ENCODE measurements around the gene MAPK14. TPM values are rescaled to one million over a fixed set of nuclear protein-coding genes. Genes with fewer than 3 reads are reported as not detected.
A peak's percentile ranks its signal among the peaks of the same experiment; 100 is the strongest.

The MAPK14 gene
- total and polyA plus RNA-seq, 9 of the 15 experiments (the other 6 are each of a cell fraction or from before 2014, with no cell fraction given), result 8.8 to 62.7 (median 35.5) TPM

- Histone ChIP-seq H3K27me3 (ENCODE audit: control insufficient read depth in 2 of 2, insufficient read depth in 2 of 2, low read length in 2 of 2) (no peaks in the 10 kb centered on the region), H3K79me2 (ENCODE audit: control insufficient read depth, insufficient read depth, low read length) (no peaks in the 10 kb centered on the region; the same call in 2 of the 3 replicates), H3K4me2 (ENCODE audit: insufficient read depth, low read length) (no peak overlapping the region), H3K36me3 (ENCODE audit: control insufficient read depth, insufficient read depth, low read length) (peaks cover 63% of the 10 kb centered on the region), H2AFZ (ENCODE audit: low read depth, low read length) (no peak overlapping the region), H3K9me3 (replicated peaks; ENCODE audit: control insufficient read depth, insufficient read depth, low read depth, low read length) (no peaks in the 10 kb centered on the region), H3K4me1 (replicated peaks in 1 of 2; ENCODE audit: control insufficient read depth in 2 of 2, insufficient read depth in 2 of 2, low read length in 2 of 2) (peaks cover 4 to 13% of the 10 kb centered on the region in 2 experiments; a peak in 3 of 5 replicates), H3K9me1 (ENCODE audit: control insufficient read depth, insufficient read depth, low read length) (no peaks in the 10 kb centered on the region), H4K20me1 (replicated peaks; ENCODE audit: control insufficient read depth, insufficient read depth, low read length) (no peaks in the 10 kb centered on the region), H3K4me3 (no peak overlapping the region), H3K27ac (ENCODE audit: extremely low read depth, low read depth, low read length) (no peak overlapping the region), H3K9ac (ENCODE audit: insufficient read depth in 1 of 2, low read depth in 2 of 2, low read length in 2 of 2) (no peak overlapping the region)
- peak; percentile 96 for ATAC-seq
- FAIRE-seq, result peak; percentile 82
- CTCF ChIA-PET (ENCODE audit: low intra/inter-chr PET ratio), result no interaction called here
- peak; percentile 46 to 56 (median 52) for DNase-seq (ENCODE audit: extremely low read depth in 1 of 4, low spot score in 3 of 4)
- 25% methylated on average over 3 of the region's 3 CpGs for WGBS (ENCODE audit: insufficient coverage, low coverage, missing lambda C conversion rate)
- BruUV-seq (replicated peaks), result no TSS peak
- POLR2A ChIA-PET, result no interaction called here
- in situ Hi-C loops (cut with MboI) (no loop called here), intact Hi-C loops (cut with micrococcal nuclease) (loop anchor here (5.0 kb wide), 1 partner anchor 48 kb away; the partner anchor contains the start of gene MAPK14)
- TF ChIP-seq CEBPZ (IDR thresholded peaks at IDR 0.05; ENCODE audit: borderline replicate concordance, low read depth, low read length) (no peak), SIX5 (IDR thresholded peaks at IDR 0.05; ENCODE audit: borderline replicate concordance in 1 of 2, insufficient read depth in 1 of 2, low read depth in 1 of 2, low read length in 2 of 2) (no peak), ATF3 (IDR thresholded peaks at IDR 0.05) (peak; percentile 69), ATF3 (CRISPR knock-in tag; conservative IDR thresholded peaks at IDR 0.05) (no peak), CEBPB (tag; IDR thresholded peaks at IDR 0.05) (peak; percentile 66), MEIS2 (IDR thresholded peaks at IDR 0.05; ENCODE audit: partially characterized antibody) (peak; percentile 11), NCOA6 (IDR thresholded peaks at IDR 0.05) (no peak), CREM (IDR thresholded peaks at IDR 0.05; ENCODE audit: low read depth) (peak; percentile 51; the same call in 1 of the 2 replicates), MTA3 (IDR thresholded peaks at IDR 0.05; ENCODE audit: borderline replicate concordance) (0 out of 2 replicates have a peak, but pooled peaks have one; percentile 13), SMAD3 (CRISPR knock-in tag; conservative IDR thresholded peaks at IDR 0.05) (no peak), SOX6 (IDR thresholded peaks at IDR 0.05) (no peak)
- TF ChIP-seq, protein P1, sequence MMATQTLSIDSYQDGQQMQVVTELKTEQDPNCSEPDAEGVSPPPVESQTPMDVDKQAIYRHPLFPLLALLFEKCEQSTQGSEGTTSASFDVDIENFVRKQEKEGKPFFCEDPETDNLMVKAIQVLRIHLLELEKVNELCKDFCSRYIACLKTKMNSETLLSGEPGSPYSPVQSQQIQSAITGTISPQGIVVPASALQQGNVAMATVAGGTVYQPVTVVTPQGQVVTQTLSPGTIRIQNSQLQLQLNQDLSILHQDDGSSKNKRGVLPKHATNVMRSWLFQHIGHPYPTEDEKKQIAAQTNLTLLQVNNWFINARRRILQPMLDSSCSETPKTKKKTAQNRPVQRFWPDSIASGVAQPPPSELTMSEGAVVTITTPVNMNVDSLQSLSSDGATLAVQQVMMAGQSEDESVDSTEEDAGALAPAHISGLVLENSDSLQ (IDR thresholded peaks at IDR 0.05), result peak; percentile 64
- TF ChIP-seq, protein P2, sequence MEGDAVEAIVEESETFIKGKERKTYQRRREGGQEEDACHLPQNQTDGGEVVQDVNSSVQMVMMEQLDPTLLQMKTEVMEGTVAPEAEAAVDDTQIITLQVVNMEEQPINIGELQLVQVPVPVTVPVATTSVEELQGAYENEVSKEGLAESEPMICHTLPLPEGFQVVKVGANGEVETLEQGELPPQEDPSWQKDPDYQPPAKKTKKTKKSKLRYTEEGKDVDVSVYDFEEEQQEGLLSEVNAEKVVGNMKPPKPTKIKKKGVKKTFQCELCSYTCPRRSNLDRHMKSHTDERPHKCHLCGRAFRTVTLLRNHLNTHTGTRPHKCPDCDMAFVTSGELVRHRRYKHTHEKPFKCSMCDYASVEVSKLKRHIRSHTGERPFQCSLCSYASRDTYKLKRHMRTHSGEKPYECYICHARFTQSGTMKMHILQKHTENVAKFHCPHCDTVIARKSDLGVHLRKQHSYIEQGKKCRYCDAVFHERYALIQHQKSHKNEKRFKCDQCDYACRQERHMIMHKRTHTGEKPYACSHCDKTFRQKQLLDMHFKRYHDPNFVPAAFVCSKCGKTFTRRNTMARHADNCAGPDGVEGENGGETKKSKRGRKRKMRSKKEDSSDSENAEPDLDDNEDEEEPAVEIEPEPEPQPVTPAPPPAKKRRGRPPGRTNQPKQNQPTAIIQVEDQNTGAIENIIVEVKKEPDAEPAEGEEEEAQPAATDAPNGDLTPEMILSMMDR (IDR thresholded peaks at IDR 0.05 in 2 of 3, conservative IDR thresholded peaks at IDR 0.05 in 1 of 3; ENCODE audit: insufficient read depth in 2 of 3, low read depth in 1 of 3, low read length in 3 of 3), result peak; percentile 52 to 66 (median 64); a peak in 5 of 6 replicates
- TF ChIP-seq, protein P3, sequence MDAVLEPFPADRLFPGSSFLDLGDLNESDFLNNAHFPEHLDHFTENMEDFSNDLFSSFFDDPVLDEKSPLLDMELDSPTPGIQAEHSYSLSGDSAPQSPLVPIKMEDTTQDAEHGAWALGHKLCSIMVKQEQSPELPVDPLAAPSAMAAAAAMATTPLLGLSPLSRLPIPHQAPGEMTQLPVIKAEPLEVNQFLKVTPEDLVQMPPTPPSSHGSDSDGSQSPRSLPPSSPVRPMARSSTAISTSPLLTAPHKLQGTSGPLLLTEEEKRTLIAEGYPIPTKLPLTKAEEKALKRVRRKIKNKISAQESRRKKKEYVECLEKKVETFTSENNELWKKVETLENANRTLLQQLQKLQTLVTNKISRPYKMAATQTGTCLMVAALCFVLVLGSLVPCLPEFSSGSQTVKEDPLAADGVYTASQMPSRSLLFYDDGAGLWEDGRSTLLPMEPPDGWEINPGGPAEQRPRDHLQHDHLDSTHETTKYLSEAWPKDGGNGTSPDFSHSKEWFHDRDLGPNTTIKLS (IDR thresholded peaks at IDR 0.05; ENCODE audit: borderline replicate concordance, low read depth), result peak; percentile 56
Measured at GRCh38 chr6:36075656-36076055, 48.0 kb downstream of the MAPK14 start.
